ENCODE data around the gene SLCO2B1. TPM values are rescaled to one million over a fixed set of nuclear protein-coding genes. Genes with fewer than 3 reads are reported as not detected.
"Not testable (repeated sequence)": the region's sequence is repeated elsewhere in the genome, so short reads cannot be mapped to it uniquely, and the experiment has no call there.

SLCO2B1 gene
- total RNA-seq: not detected in 2 replicates
- long read RNA-seq: 0 reads

- no peak for DNase-seq (ENCODE audit: low read depth, low spot score)
- H3K36me3 Mint-ChIP-seq (ENCODE audit: low read depth): no peaks in the 10 kb centered on the region
- no peak for TF ChIP-seq CTCF (conservative IDR thresholded peaks at IDR 0.05)
- no peak within 1 kb of the TSS for H3K4me3 Mint-ChIP-seq
- H3K27me3 Mint-ChIP-seq (ENCODE audit: low read depth): no peaks in the 10 kb centered on the region
- peaks cover 6% of the 10 kb centered on the region for H3K4me1 Mint-ChIP-seq
- peak within 1 kb of the TSS; percentile 52 for H3K27ac Mint-ChIP-seq (ENCODE audit: unreplicated experiment)
- no peaks in the 10 kb centered on the region for H3K9me3 Mint-ChIP-seq
Observed at GRCh38 chr11:75150879-75151278, at the start of gene SLCO2B1. Gene SLCO2B1 (plus strand): TSS chr11:75151107. CDS start chr11:75151382, 275 bp downstream.

- DNase-seq (ENCODE audit: low read depth, low spot score): no peak
- Mint-ChIP-seq H3K27ac (ENCODE audit: unreplicated experiment) (no peak overlapping the region), H3K4me1 (no peaks in the 10 kb centered on the region), H3K4me3 (no peak overlapping the region), H3K27me3 (ENCODE audit: low read depth) (peaks cover 7% of the 10 kb centered on the region), H3K9me3 (peaks cover 4% of the 10 kb centered on the region), H3K36me3 (ENCODE audit: low read depth) (peaks cover 2% of the 10 kb centered on the region)
- TF ChIP-seq CTCF (conservative IDR thresholded peaks at IDR 0.05): no peak
Observed at GRCh38 chr11:75101424-75102128, 49.3 kb upstream of the SLCO2B1 start.

- Mint-ChIP-seq H3K27me3 (ENCODE audit: low read depth) (peaks cover 7% of the 10 kb centered on the region), H3K27ac (ENCODE audit: unreplicated experiment) (no peak overlapping the region), H3K9me3 (peaks cover 4% of the 10 kb centered on the region), H3K4me3 (no peak overlapping the region), H3K36me3 (ENCODE audit: low read depth) (peaks cover 2% of the 10 kb centered on the region), H3K4me1 (no peaks in the 10 kb centered on the region)
- no peak for DNase-seq (ENCODE audit: low read depth, low spot score)
- no peak for TF ChIP-seq CTCF (conservative IDR thresholded peaks at IDR 0.05)
Observed at GRCh38 chr11:75103380-75104026, 47.4 kb upstream of the SLCO2B1 start.

GRCh38 chr11:75105462-75105925 is 45.4 kb upstream of the SLCO2B1 start:
- DNase-seq (ENCODE audit: low read depth, low spot score): peak; percentile 22
- H3K4me3 Mint-ChIP-seq: no peak overlapping the region
- TF ChIP-seq CTCF (conservative IDR thresholded peaks at IDR 0.05): no peak
- peaks cover 4% of the 10 kb centered on the region for H3K27me3 Mint-ChIP-seq (ENCODE audit: low read depth)
- no peak overlapping the region for H3K27ac Mint-ChIP-seq (ENCODE audit: unreplicated experiment)
- H3K4me1 Mint-ChIP-seq: no peaks in the 10 kb centered on the region
- H3K36me3 Mint-ChIP-seq (ENCODE audit: low read depth): no peaks in the 10 kb centered on the region
- H3K9me3 Mint-ChIP-seq: peaks cover 4% of the 10 kb centered on the region

- not testable (repeated sequence) for H3K27ac Mint-ChIP-seq (ENCODE audit: unreplicated experiment); DNase-seq (ENCODE audit: low read depth, low spot score); H3K27me3 Mint-ChIP-seq (ENCODE audit: low read depth); H3K4me3 Mint-ChIP-seq; H3K4me1 Mint-ChIP-seq; H3K9me3 Mint-ChIP-seq; H3K36me3 Mint-ChIP-seq (ENCODE audit: low read depth)
Observed at GRCh38 chr11:75105967-75106681, 44.8 kb upstream of the SLCO2B1 start.
